ENCODE measurements around the gene TSPO.

- peak; percentile 75 for TF ChIP-seq EZH2 (IDR thresholded peaks at IDR 0.05; ENCODE audit: insufficient read depth, poor library complexity, severe bottlenecking)
- TF ChIP-seq EZH2phosphoT487 (IDR thresholded peaks at IDR 0.05; ENCODE audit: insufficient read depth, low read depth) = no peak; the same call in 1 of the 2 replicates
These were observed 40.9 kb upstream of the TSPO start, which contains the start of gene BIK for GRCh38 chr22:43110444-43110926.

Measured in GM23248 (cell line).